B cell (primary cell): ENCODE results near the gene GNG11. TPM values are rescaled to one million over a fixed set of nuclear protein-coding genes. Genes with fewer than 3 reads are reported as not detected.

ENCODE experiments used
- ATAC-seq: fragments of 200-7000 bp; cut with Tn5 transposase; one replicate; pipeline ENCODE4 v1.10.0; 2021; ENCODE audit warnings: low read depth, mild to moderate bottlenecking, moderate number of reproducible peaks, moderate library complexity
- CTCF ChIA-PET: fragments of 350-600 bp; sonication (Branson Sonifier 250); formaldehyde crosslinking; loops from one replicate; lab custom pipeline; 2021; ENCODE audit warnings: antibody characterized with exemption, inconsistent platforms; lab: Charles Lee
- POLR2A ChIA-PET: fragments of 350-600 bp; sonication (Branson Sonifier 250); formaldehyde crosslinking; loops from one replicate; lab custom pipeline; 2021; ENCODE audit warnings: antibody characterized with exemption; lab: Charles Lee
- DNase-seq: peaks from one replicate; pipeline ENCODE4 v3.0.0; 2013
- H2AFZ ChIP-seq: 2 replicates; pipeline ENCODE4 v1.6.1; 2012; ENCODE audit warnings: mild to moderate bottlenecking, low read depth, low read length; ENCODE audit not compliant: insufficient read depth, poor library complexity, severe bottlenecking
- H3K27ac ChIP-seq, 2 donors: 1 replicate in 1 of 2; 2 replicates in 1 of 2; pipeline ENCODE4 v1.5.1; 2012 to 2013; ENCODE audit warnings: low read length in 2 of 2, mild to moderate bottlenecking in 2 of 2, moderate library complexity in 1 of 2
- H3K27me3 ChIP-seq, 4 experiments: fragments of 200-600 bp in 1 of 4; sonication (generic) in 1 of 4; replicated peaks in 1 of 4; 1 replicate in 2 of 4; 2 replicates in 2 of 4; pipeline versions ENCODE4 v1.6.1 to v1.7.0; 2013 to 2016; ENCODE audit warnings: low read length in 3 of 4, mild to moderate bottlenecking in 2 of 4, mixed read lengths in 1 of 4, moderate library complexity in 1 of 4; ENCODE audit not compliant: insufficient read depth in 4 of 4, control insufficient read depth in 3 of 4; ENCODE audit errors: control extremely low read depth in 1 of 4
- H3K36me3 ChIP-seq, 2 experiments: replicated peaks in 1 of 2; 1 replicate in 1 of 2; 2 replicates in 1 of 2; pipeline versions ENCODE4 v1.6.1 to v1.7.1; 2013; ENCODE audit warnings: low read length in 1 of 2; ENCODE audit not compliant: insufficient read depth in 2 of 2, control insufficient read depth in 1 of 2; ENCODE audit errors: control extremely low read depth in 1 of 2, extremely low read depth in 1 of 2
- H3K4me1 ChIP-seq, 2 donors: fragments of 200-600 bp in 1 of 2; sonication (generic) in 1 of 2; 1 replicate in 1 of 2; 2 replicates in 1 of 2; pipeline versions ENCODE4 v1.5.1 to v1.6.1; 2013 to 2017; ENCODE audit warnings: low read length in 2 of 2; ENCODE audit not compliant: control insufficient read depth in 2 of 2, insufficient read depth in 2 of 2
- H3K4me2 ChIP-seq: replicated peaks from 2 replicates; pipeline ENCODE3; 2012; ENCODE audit warnings: mild to moderate bottlenecking, low read depth, low read length; ENCODE audit not compliant: poor library complexity, severe bottlenecking
- H3K4me3 ChIP-seq, 5 experiments: fragments of 200-600 bp in 1 of 5; sonication (generic) in 1 of 5; 1 replicate in 3 of 5; 2 replicates in 2 of 5; pipeline versions ENCODE4 v1.5.1 to v1.7.0; 2011 to 2016; ENCODE audit warnings: low read length in 4 of 5, mild to moderate bottlenecking in 4 of 5, low read depth in 2 of 5, control low read depth in 1 of 5, moderate library complexity in 1 of 5; ENCODE audit not compliant: insufficient read depth in 1 of 5; ENCODE audit errors: control extremely low read depth in 1 of 5, extremely low read depth in 1 of 5
- H3K79me2 ChIP-seq: fragments of 200-600 bp; sonication (generic); one replicate; pipeline ENCODE4 v1.6.0; 2016; ENCODE audit warnings: low read length; ENCODE audit not compliant: control insufficient read depth, insufficient read depth
- H3K9ac ChIP-seq: fragments of 200-600 bp; sonication (generic); 2 replicates; pipeline ENCODE4 v1.6.1; 2017; ENCODE audit warnings: mild to moderate bottlenecking, low read length, moderate library complexity
- H3K9me3 ChIP-seq, 3 donors: one replicate each; pipeline versions ENCODE4 v1.6.1 to v1.7.1; 2013; ENCODE audit warnings: low read length in 2 of 3; ENCODE audit not compliant: control insufficient read depth in 2 of 3, insufficient read depth in 1 of 3; ENCODE audit errors: control extremely low read depth in 1 of 3
- H4K20me1 ChIP-seq: 2 replicates; pipeline ENCODE4 v1.6.0; 2012; ENCODE audit warnings: mild to moderate bottlenecking, low read length; ENCODE audit not compliant: insufficient read depth, control insufficient read depth, poor library complexity, severe bottlenecking
- H3K27ac Mint-ChIP-seq: one replicate; pipeline ENCODE4 v1.8.0; 2021; ENCODE audit warnings: mixed read lengths
- H3K27me3 Mint-ChIP-seq: one replicate; pipeline ENCODE4 v1.8.0; 2021; ENCODE audit warnings: mixed read lengths
- H3K4me1 Mint-ChIP-seq: one replicate; pipeline ENCODE4 v1.8.0; 2021; ENCODE audit warnings: mixed read lengths
- H3K4me3 Mint-ChIP-seq: one replicate; pipeline ENCODE4 v1.8.0; 2021; ENCODE audit warnings: mixed read lengths
- H3K9me3 Mint-ChIP-seq: one replicate; pipeline ENCODE4 v1.8.0; 2022; ENCODE audit warnings: mixed read lengths; ENCODE audit not compliant: insufficient read depth
- EZH2 ChIP-seq: IDR thresholded peaks from 2 replicates; pipeline ENCODE4 v1.6.1; 2012; ENCODE audit warnings: borderline replicate concordance, low read depth, mild to moderate bottlenecking, moderate library complexity, low read length; ENCODE audit not compliant: insufficient read depth, poor library complexity, severe bottlenecking
- WGBS: methylation state at CpG from one replicate; pipeline ENCODE4 v1.1.5; 2013; ENCODE audit warnings: missing lambda C conversion rate; ENCODE audit not compliant: insufficient coverage; 5-methylcytosine and 5-hydroxymethylcytosine counted together
- intact Hi-C: fragments of 100-400 bp; cut with micrococcal nuclease; formaldehyde crosslinking; loops from one replicate; pipeline ENCODE4 v1.10.0; 2022
- polyA plus RNA-seq: library from polyadenylated mRNA; depleted of rRNA; stranded (reverse); fragments of >200 nt; gene quantifications from 2 replicates; pipeline ENCODE4 v1.2.3, GENCODE V29; 2012
- total RNA-seq, 2 donors: library from RNA; stranded (reverse); fragments of 120-200 nt in 1 of 2; gene quantifications; 1 replicate in 1 of 2; 2 replicates in 1 of 2; pipeline versions ENCODE4 v1.2.3 to v1.2.4, GENCODE V29; 2013 to 2022
- TF ChIP-seq, protein P1 (sequence below): fragments of 200-600 bp; IDR thresholded peaks from one replicate; pipeline ENCODE4 v1.8.0; 2022; ENCODE audit warnings: antibody characterized with exemption, mild to moderate bottlenecking

The GNG11 gene
- total and polyA plus RNA-seq, 2 donors (not counting 1 experiment from before 2014, with no cell fraction given): 0.37 to 1.7 TPM

DNA sequence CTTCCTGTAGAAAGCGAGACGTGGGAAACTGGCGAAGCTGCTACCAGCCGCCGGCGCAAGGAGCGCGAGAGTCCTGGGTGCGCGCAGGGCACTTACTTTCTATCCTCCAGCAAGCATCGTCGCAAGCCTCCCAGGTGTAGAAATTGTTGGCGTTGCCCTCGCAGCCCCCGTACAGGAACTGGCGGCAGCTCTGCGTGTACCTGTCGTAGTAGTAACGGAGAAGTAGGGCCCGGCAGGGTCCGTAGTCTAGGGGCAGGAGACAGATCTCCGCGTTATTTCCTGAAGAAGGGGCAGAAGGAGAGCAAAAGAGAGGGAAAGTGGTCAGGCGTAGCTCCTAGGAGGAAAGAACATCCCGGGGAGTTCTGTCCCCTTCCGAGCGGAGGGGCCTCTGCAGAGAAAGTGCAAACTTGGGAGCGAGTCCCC is 31.5 kb upstream of the GNG11 start:
- peak overlapping the region; percentile 81 for H2AFZ ChIP-seq
- Mint-ChIP-seq H3K4me1 (peaks cover 15% of the 10 kb centered on the region), H3K27me3 (peaks cover 63% of the 10 kb centered on the region), H3K4me3 (peak overlapping the region; percentile 94), H3K9me3 (no peaks in the 10 kb centered on the region), H3K27ac (peak overlapping the region; percentile 53)
- peaks cover 14% of the 10 kb centered on the region in 2 donors for H3K4me1 ChIP-seq
- H4K20me1 ChIP-seq: no peaks in the 10 kb centered on the region
- DNase-seq (peak; percentile 35), ATAC-seq (no peak)
- no peak for TF ChIP-seq EZH2
- TF ChIP-seq, protein P1, sequence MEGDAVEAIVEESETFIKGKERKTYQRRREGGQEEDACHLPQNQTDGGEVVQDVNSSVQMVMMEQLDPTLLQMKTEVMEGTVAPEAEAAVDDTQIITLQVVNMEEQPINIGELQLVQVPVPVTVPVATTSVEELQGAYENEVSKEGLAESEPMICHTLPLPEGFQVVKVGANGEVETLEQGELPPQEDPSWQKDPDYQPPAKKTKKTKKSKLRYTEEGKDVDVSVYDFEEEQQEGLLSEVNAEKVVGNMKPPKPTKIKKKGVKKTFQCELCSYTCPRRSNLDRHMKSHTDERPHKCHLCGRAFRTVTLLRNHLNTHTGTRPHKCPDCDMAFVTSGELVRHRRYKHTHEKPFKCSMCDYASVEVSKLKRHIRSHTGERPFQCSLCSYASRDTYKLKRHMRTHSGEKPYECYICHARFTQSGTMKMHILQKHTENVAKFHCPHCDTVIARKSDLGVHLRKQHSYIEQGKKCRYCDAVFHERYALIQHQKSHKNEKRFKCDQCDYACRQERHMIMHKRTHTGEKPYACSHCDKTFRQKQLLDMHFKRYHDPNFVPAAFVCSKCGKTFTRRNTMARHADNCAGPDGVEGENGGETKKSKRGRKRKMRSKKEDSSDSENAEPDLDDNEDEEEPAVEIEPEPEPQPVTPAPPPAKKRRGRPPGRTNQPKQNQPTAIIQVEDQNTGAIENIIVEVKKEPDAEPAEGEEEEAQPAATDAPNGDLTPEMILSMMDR: no peak
- peaks cover 0 to 10% (median 0%) of the 10 kb centered on the region in 3 donors for H3K9me3 ChIP-seq
- intact Hi-C loops: no loop called here
- peak overlapping the region; percentile 95 for H3K4me2 ChIP-seq
- no peaks in the 10 kb centered on the region for H3K36me3 ChIP-seq
- H3K4me3 ChIP-seq: peak overlapping the region; percentile 31 to 79 (median 44)
- H3K27me3 ChIP-seq: peaks cover 0 to 34% (median 25%) of the 10 kb centered on the region in 4 experiments
- ChIA-PET POLR2A (no interaction called here), CTCF (interaction anchor here (3.1 kb wide), 1 partner anchor 198 kb away, joined by 10 read pairs; no protein-coding TSS in a partner anchor)
- 3% methylated on average over 24 of the region's 28 CpGs for WGBS
- H3K9ac ChIP-seq: peak overlapping the region; percentile 67
- no peak overlapping the region for H3K27ac ChIP-seq
- H3K79me2 ChIP-seq: no peaks in the 10 kb centered on the region

DNA sequence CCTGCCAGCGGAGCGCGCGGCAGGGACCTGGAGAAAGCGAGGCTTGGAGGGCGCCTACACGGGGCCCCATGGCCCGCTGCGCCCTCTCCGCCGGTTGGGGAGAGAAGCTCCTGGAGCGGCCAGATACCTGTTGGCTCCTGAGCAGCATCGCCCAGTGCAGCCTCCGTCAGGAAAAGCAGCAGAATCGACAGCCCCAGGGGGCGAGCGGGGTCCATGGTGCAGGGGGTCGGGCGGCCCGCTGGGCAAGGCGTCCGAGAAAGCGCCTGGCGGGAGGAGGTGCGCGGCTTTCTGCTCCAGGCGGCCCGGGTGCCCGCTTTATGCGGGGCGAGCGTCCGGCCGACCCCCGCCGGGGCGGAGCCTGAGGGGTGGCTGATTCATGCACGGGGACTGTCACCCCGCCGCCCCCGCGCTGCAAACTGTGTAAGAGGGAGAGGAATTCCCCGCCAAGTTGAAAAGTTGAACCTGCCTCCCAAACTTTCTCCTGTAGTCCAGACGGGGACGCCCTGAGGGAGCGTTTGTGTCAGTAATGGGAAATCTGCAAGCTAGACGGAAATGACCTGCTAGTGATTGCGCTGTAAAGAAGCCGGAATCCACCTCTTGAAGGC is 31.0 kb upstream of the GNG11 start, which contains the start of gene TFPI2:
Gene TFPI2, minus strand, starts transcription at position 290 of the 605 bp plus-strand sequence. Its CDS starts 75 bp downstream, at position 215.
- peak; percentile 17 for DNase-seq
- H3K4me3 ChIP-seq: peak within 1 kb of the TSS; percentile 31 to 79 (median 44)
- peak within 1 kb of the TSS; percentile 67 for H3K9ac ChIP-seq
- H3K4me1 Mint-ChIP-seq: peaks cover 15% of the 10 kb centered on the region
- H4K20me1 ChIP-seq: no peaks in the 10 kb centered on the region
- ATAC-seq: peak; percentile 33
- 3% methylated on average over 44 of the region's 49 CpGs for WGBS
- POLR2A ChIA-PET: no interaction called here
- CTCF ChIA-PET: no interaction called here
- H3K36me3 ChIP-seq: no peaks in the 10 kb centered on the region
- peaks cover 0 to 34% (median 25%) of the 10 kb centered on the region in 4 experiments for H3K27me3 ChIP-seq
- peak within 1 kb of the TSS; percentile 81 for H2AFZ ChIP-seq
- H3K27me3 Mint-ChIP-seq: peaks cover 63% of the 10 kb centered on the region
- peak within 1 kb of the TSS; percentile 94 for H3K4me3 Mint-ChIP-seq
- peak within 1 kb of the TSS; percentile 95 for H3K4me2 ChIP-seq
- H3K9me3 Mint-ChIP-seq: no peaks in the 10 kb centered on the region
- H3K27ac ChIP-seq: no peak within 1 kb of the TSS
- TF ChIP-seq, protein P1: no peak
- TF ChIP-seq EZH2: no peak
- H3K27ac Mint-ChIP-seq: peak within 1 kb of the TSS; percentile 53
- peaks cover 0 to 10% (median 0%) of the 10 kb centered on the region in 3 donors for H3K9me3 ChIP-seq
- H3K4me1 ChIP-seq: peaks cover 14% of the 10 kb centered on the region in 2 donors
- H3K79me2 ChIP-seq: no peaks in the 10 kb centered on the region
- intact Hi-C loops: no loop called here
